K562 (cell line): Measurements from ENCODE around the gene NBDY. TPM values are rescaled to one million over a fixed set of nuclear protein-coding genes. Genes with fewer than 3 reads are reported as not detected.
A peak's percentile ranks its signal among the peaks of the same experiment; 100 is the strongest.

Experiments
- ATAC-seq: fragments of 200-7000 bp; cut with Tn5 transposase; 3 replicates; pipeline ENCODE4 v1.9.1; 2020; ENCODE audit warnings: moderate library complexity
- BruUV-seq: library from RNA; stranded (reverse); fragments of 400-500 nt; replicated peaks from 2 replicates; lab custom pipeline; 2021; lab: Mats Ljungman, UMichigan
- CTCF ChIA-PET: fragments of 300-600 bp; formaldehyde crosslinking; extraction: SDS; loops from one replicate; lab custom pipeline; 2021; ENCODE audit warnings: low intra/inter-chr PET ratio; lab: Yijun Ruan, JAX
- POLR2A ChIA-PET: fragments of 300-600, 350-650 bp; sonication (Branson Sonifier 250); formaldehyde crosslinking; extraction: SDS; loops from one replicate; lab custom pipeline; 2021; ENCODE audit warnings: antibody characterized with exemption, inconsistent platforms; lab: Yijun Ruan, JAX
- DNase-seq, 4 experiments: peaks; one replicate each; pipeline versions ENCODE4 v3.0.0 to v3.0.0-alpha.2; 2011 to 2018; ENCODE audit warnings: low spot score in 3 of 4, mixed read lengths in 3 of 4; ENCODE audit errors: extremely low read depth in 1 of 4
- FAIRE-seq: peaks from 2 replicates; lab custom pipeline; 2011; peaks lifted over from hg19 to GRCh38; lab: Jason Lieb, UNC
- H2AFZ ChIP-seq: 2 replicates; pipeline ENCODE4 v1.6.0; 2011; ENCODE audit warnings: low read depth, low read length, control low read depth, inconsistent platforms
- H3K27ac ChIP-seq: fragments of 200-600 bp; 3 replicates; pipeline ENCODE4 v1.8.0; 2011; ENCODE audit warnings: low read depth, mild to moderate bottlenecking, control low read depth, inconsistent platforms, low read length, moderate library complexity, mixed read lengths; ENCODE audit errors: extremely low read depth
- H3K27me3 ChIP-seq, 2 experiments: fragments of 300-600 bp in 1 of 2; 2 replicates in 1 of 2; 3 replicates in 1 of 2; pipeline versions ENCODE4 v1.6.0 to v1.8.0; 2011; ENCODE audit warnings: inconsistent platforms in 2 of 2, low read length in 2 of 2, mild to moderate bottlenecking in 1 of 2, mixed read lengths in 1 of 2, moderate library complexity in 1 of 2; ENCODE audit not compliant: control insufficient read depth in 2 of 2, insufficient read depth in 2 of 2
- H3K36me3 ChIP-seq: fragments of 300-600 bp; 3 replicates; pipeline ENCODE4 v1.8.0; 2011; ENCODE audit warnings: mild to moderate bottlenecking, low read length, inconsistent platforms; ENCODE audit not compliant: control insufficient read depth, insufficient read depth
- H3K4me1 ChIP-seq, 2 experiments: fragments of 200-600 bp in 1 of 2; replicated peaks in 1 of 2; 2 replicates in 1 of 2; 3 replicates in 1 of 2; pipeline versions ENCODE4 v1.5.1 to v1.8.0; 2011; ENCODE audit warnings: inconsistent platforms in 2 of 2, low read length in 2 of 2, mild to moderate bottlenecking in 1 of 2, mixed read lengths in 1 of 2, moderate library complexity in 1 of 2; ENCODE audit not compliant: control insufficient read depth in 2 of 2, insufficient read depth in 2 of 2
- H3K4me2 ChIP-seq: 2 replicates; pipeline ENCODE4 v1.6.1; 2011; ENCODE audit warnings: low read length, control low read depth, inconsistent platforms, mixed read lengths; ENCODE audit not compliant: insufficient read depth
- H3K4me3 ChIP-seq: fragments of 200-600 bp; sonication (generic), shearing (Covaris generic); 2 replicates; pipeline ENCODE4 v1.5.1; 2016; ENCODE audit warnings: control low read depth, inconsistent platforms
- H3K79me2 ChIP-seq: fragments of 200-600 bp; 3 replicates; pipeline ENCODE4 v1.8.0; 2011; ENCODE audit warnings: low read length, inconsistent platforms; ENCODE audit not compliant: control insufficient read depth, insufficient read depth
- H3K9ac ChIP-seq, 2 experiments: 2 replicates each; pipeline versions ENCODE4 v1.6.0 to v1.6.1; 2011; ENCODE audit warnings: low read depth in 2 of 2, low read length in 2 of 2, control low read depth in 1 of 2, inconsistent platforms in 1 of 2, mild to moderate bottlenecking in 1 of 2, mixed read lengths in 1 of 2; ENCODE audit not compliant: insufficient read depth in 1 of 2
- H3K9me1 ChIP-seq: one replicate; pipeline ENCODE4 v1.6.0; 2011; ENCODE audit warnings: inconsistent platforms, mild to moderate bottlenecking, low read length, moderate library complexity; ENCODE audit not compliant: control insufficient read depth, insufficient read depth
- H3K9me3 ChIP-seq: replicated peaks from 2 replicates; pipeline ENCODE4 v1.5.1; 2011; ENCODE audit warnings: low read depth, low read length, inconsistent platforms; ENCODE audit not compliant: control insufficient read depth, insufficient read depth
- H4K20me1 ChIP-seq: replicated peaks from 2 replicates; pipeline ENCODE4 v1.6.1; 2011; ENCODE audit warnings: low read length, inconsistent platforms, mixed read lengths; ENCODE audit not compliant: control insufficient read depth, insufficient read depth
- ATF1 ChIP-seq, 2 experiments: fragments of 450-650 bp in 1 of 2; IDR thresholded peaks; 2 replicates each; pipeline ENCODE4 v1.6.1; 2016; ENCODE audit warnings: missing compliant biosample characterization in 1 of 2, missing genetic modification characterization in 1 of 2
- BCL6 ChIP-seq: fragments of 250-450 bp; sonication (Bioruptor Pico); IDR thresholded peaks from 2 replicates; pipeline ENCODE4 v1.4.0; 2020
- CTCF ChIP-seq, 3 experiments: IDR thresholded peaks in 2 of 3; conservative IDR thresholded peaks in 1 of 3; 2 replicates each; pipeline ENCODE4 v1.5.1; 2011 to 2012; ENCODE audit warnings: low read length in 3 of 3, mild to moderate bottlenecking in 3 of 3, control low read depth in 2 of 3, improper control_type of control experiment in 1 of 3, inconsistent platforms in 1 of 3, low read depth in 1 of 3, mixed read lengths in 1 of 3, moderate library complexity in 1 of 3; ENCODE audit not compliant: insufficient read depth in 2 of 3
- KDM5B ChIP-seq: fragments of 200-600 bp; sonication (generic); IDR thresholded peaks from 2 replicates; pipeline ENCODE4 v1.6.1; 2012; ENCODE audit warnings: low read depth, mild to moderate bottlenecking, moderate library complexity, low read length, control low read depth, inconsistent platforms; ENCODE audit not compliant: insufficient replicate concordance
- MIER1 ChIP-seq: fragments of 450-650 bp; IDR thresholded peaks from 2 replicates; pipeline ENCODE4 v1.6.1; 2016; ENCODE audit warnings: antibody characterized with exemption, mild to moderate bottlenecking, low read depth
- MTA2 ChIP-seq: fragments of 450-650 bp; IDR thresholded peaks from 2 replicates; pipeline ENCODE4 v1.6.1; 2016; ENCODE audit warnings: low read depth
- NBN ChIP-seq: fragments of 450-650 bp; IDR thresholded peaks from 2 replicates; pipeline ENCODE4 v1.6.1; 2016; ENCODE audit warnings: low read depth, mild to moderate bottlenecking
- RAD21 ChIP-seq, 2 experiments: fragments of 250-450 bp in 1 of 2; fragments of 450-650 bp in 1 of 2; sonication (Bioruptor Pico) in 1 of 2; formaldehyde crosslinking in 1 of 2; IDR thresholded peaks in 1 of 2; conservative IDR thresholded peaks in 1 of 2; 2 replicates each; pipeline versions ENCODE4 v1.4.0 to v1.8.0; 2020 to 2022; ENCODE audit warnings: mild to moderate bottlenecking in 2 of 2, moderate library complexity in 1 of 2
- SIN3A ChIP-seq, 2 experiments: fragments of 150-350 bp in 1 of 2; IDR thresholded peaks; 2 replicates each; pipeline ENCODE4 v1.6.1; 2011 to 2016; ENCODE audit warnings: borderline replicate concordance in 2 of 2, low read depth in 2 of 2, low read length in 2 of 2, mild to moderate bottlenecking in 2 of 2, moderate library complexity in 2 of 2; ENCODE audit not compliant: control insufficient read depth in 1 of 2
- SMC3 ChIP-seq: conservative IDR thresholded peaks from 2 replicates; pipeline ENCODE4 v1.6.1; 2011; ENCODE audit warnings: low read depth, low read length, improper control_type of control experiment; ENCODE audit not compliant: insufficient read depth
- TSHZ1 ChIP-seq: fragments of 250-450 bp; sonication (Bioruptor Pico); IDR thresholded peaks from 2 replicates; pipeline ENCODE4 v1.4.0; 2020; ENCODE audit warnings: mild to moderate bottlenecking, moderate library complexity
- ZNF134 ChIP-seq: fragments of 250-450 bp; sonication (Bioruptor Pico); conservative IDR thresholded peaks from 2 replicates; pipeline ENCODE4 v1.4.0; 2020
- ZNF395 ChIP-seq: fragments of 200-800 bp; sonication (Bioruptor generic); IDR thresholded peaks from 2 replicates; pipeline ENCODE4 v1.6.1; 2017; ENCODE audit warnings: missing genetic modification characterization, missing compliant biosample characterization
- ZSCAN32 ChIP-seq: fragments of 450-650 bp; formaldehyde crosslinking; IDR thresholded peaks from 2 replicates; pipeline ENCODE4 v1.4.0; 2020; ENCODE audit warnings: mild to moderate bottlenecking, moderate library complexity
- WGBS: fragments of 100-300 bp; shearing (Covaris generic); methylation state at CpG from one replicate; pipeline ENCODE4 v1.1.6; 2016; ENCODE audit warnings: low coverage, mixed read lengths; ENCODE audit not compliant: insufficient coverage; ENCODE audit errors: missing lambda C conversion rate; 5-methylcytosine and 5-hydroxymethylcytosine counted together
- in situ Hi-C: fragments of 300-500 bp; cut with MboI; formaldehyde crosslinking; loops from 4 replicates; pipeline ENCODE4 v1.15.0; 2018; ENCODE audit warnings: inconsistent platforms, mixed read lengths
- intact Hi-C: fragments of 100-400 bp; cut with micrococcal nuclease; formaldehyde crosslinking; loops from 2 replicates; pipeline ENCODE4 v1.14.2; 2022
- polyA plus RNA-seq, 8 experiments: library from polyadenylated mRNA; depleted of rRNA in 4 of 8; stranded (reverse) in 5 of 8; unstranded in 3 of 8; fragments of >200 nt; fragmentation: Nextera tagmentation in 2 of 8; fragmentation: Illumina TruSeq in 1 of 8; extraction: Ambion mirVana in 2 of 8; extraction: Trizol in 1 of 8; gene quantifications; 2 replicates each; pipeline versions ENCODE4 v1.2.1 to v1.2.3, GENCODE V29; 2011 to 2014; ENCODE audit warnings: inconsistent platforms in 1 of 8, missing spikeins in 1 of 8
- total RNA-seq, 7 experiments: library from RNA; depleted of rRNA in 6 of 7; stranded (reverse); fragments of >200 nt in 6 of 7; fragmentation: Illumina TruSeq in 2 of 7; extraction: Trizol in 2 of 7; gene quantifications; 2 replicates each; pipeline versions ENCODE4 v1.2.1 to v1.2.3, GENCODE V29; 2011 to 2021; ENCODE audit warnings: low replicate concordance in 1 of 7

The NBDY gene
- total and polyA plus RNA-seq, 9 of the 15 experiments (the other 6 are each of a cell fraction or from before 2014, with no cell fraction given) = 1.00 to 24.7 (median 7.0) TPM

- TF ChIP-seq SIN3A (IDR thresholded peaks at IDR 0.05; ENCODE audit: borderline replicate concordance in 2 of 2, control insufficient read depth in 1 of 2, low read depth in 2 of 2, low read length in 2 of 2) (no peak), SMC3 (0 out of 2 replicates have a peak, but pooled peaks have one; percentile 20), NBN (no peak), ZNF134 (CRISPR knock-in tag) (no peak), CTCF (IDR thresholded peaks at IDR 0.05 in 2 of 3, conservative IDR thresholded peaks at IDR 0.05 in 1 of 3; ENCODE audit: insufficient read depth in 2 of 3, low read depth in 1 of 3, low read length in 3 of 3) (peak in 2 of 3 experiments; percentile 25 to 47; a peak in 2 of 6 replicates)
- TF ChIP-seq, all 486 proteins: peak for 3
Measured at GRCh38 chrX:56788717-56789122, 59.7 kb downstream of the NBDY start (continued).

- H3K79me2 ChIP-seq = no peaks in the 10 kb centered on the region
- no peak overlapping the region for H3K4me3 ChIP-seq
- TF ChIP-seq ATF1 (CRISPR knock-in tag; IDR thresholded peaks at IDR 0.05) (no peak), ATF1 (tag; IDR thresholded peaks at IDR 0.05) (no peak), MIER1 (no peak), MTA2 (no peak), TSHZ1 (CRISPR knock-in tag) (no peak), ZNF395 (CRISPR knock-in tag) (no peak), ZSCAN32 (CRISPR knock-in tag) (no peak), RAD21 (CRISPR knock-in tag; conservative IDR thresholded peaks at IDR 0.05 in 1 of 2, IDR thresholded peaks at IDR 0.05 in 1 of 2) (no peak), KDM5B (no peak), BCL6 (CRISPR knock-in tag) (no peak)
- no peak overlapping the region for H2AFZ ChIP-seq
- BruUV-seq = no TSS peak
- H3K9ac ChIP-seq = no peak overlapping the region
- POLR2A ChIA-PET = no interaction called here
- H3K4me2 ChIP-seq = no peak overlapping the region
- CTCF ChIA-PET = no interaction called here
- 13% methylated on average over 7 of the region's 7 CpGs for WGBS
- no peak for ATAC-seq
- H3K9me1 ChIP-seq = no peaks in the 10 kb centered on the region
- H3K36me3 ChIP-seq = no peaks in the 10 kb centered on the region
- H3K9me3 ChIP-seq = no peaks in the 10 kb centered on the region
- no peaks in the 10 kb centered on the region for H4K20me1 ChIP-seq
- FAIRE-seq = no peak
- intact Hi-C loops = no loop called here
- H3K27ac ChIP-seq = no peak overlapping the region
- H3K4me1 ChIP-seq = no peaks in the 10 kb centered on the region
- no peak for DNase-seq
- no peaks in the 10 kb centered on the region for H3K27me3 ChIP-seq
- in situ Hi-C loops = no loop called here
Measured at GRCh38 chrX:56789518-56790070, 60.6 kb downstream of the NBDY start.
